Hepatocyte (in vitro differentiated cells): ENCODE data around the gene TET1.

Experiments used
- EZH2 ChIP-seq: fragments of 200-600 bp; sonication (generic); IDR thresholded peaks from 2 replicates; pipeline ENCODE4 v1.6.1; 2016; ENCODE audit warnings: antibody characterized with exemption, mild to moderate bottlenecking, borderline replicate concordance
- EZH2phosphoT487 ChIP-seq: fragments of 200-600 bp; sonication (generic); IDR thresholded peaks from one replicate; pipeline ENCODE4 v1.6.1; 2018; ENCODE audit warnings: antibody characterized with exemption, mild to moderate bottlenecking, low read depth, moderate library complexity; ENCODE audit not compliant: unreplicated experiment, severe bottlenecking
- TF ChIP-seq, protein P1 (sequence below): fragments of 200-600 bp; sonication (generic); IDR thresholded peaks from 2 replicates; pipeline ENCODE4 v1.5.1; 2016; ENCODE audit warnings: antibody characterized with exemption, mild to moderate bottlenecking; ENCODE audit not compliant: poor library complexity

DNA sequence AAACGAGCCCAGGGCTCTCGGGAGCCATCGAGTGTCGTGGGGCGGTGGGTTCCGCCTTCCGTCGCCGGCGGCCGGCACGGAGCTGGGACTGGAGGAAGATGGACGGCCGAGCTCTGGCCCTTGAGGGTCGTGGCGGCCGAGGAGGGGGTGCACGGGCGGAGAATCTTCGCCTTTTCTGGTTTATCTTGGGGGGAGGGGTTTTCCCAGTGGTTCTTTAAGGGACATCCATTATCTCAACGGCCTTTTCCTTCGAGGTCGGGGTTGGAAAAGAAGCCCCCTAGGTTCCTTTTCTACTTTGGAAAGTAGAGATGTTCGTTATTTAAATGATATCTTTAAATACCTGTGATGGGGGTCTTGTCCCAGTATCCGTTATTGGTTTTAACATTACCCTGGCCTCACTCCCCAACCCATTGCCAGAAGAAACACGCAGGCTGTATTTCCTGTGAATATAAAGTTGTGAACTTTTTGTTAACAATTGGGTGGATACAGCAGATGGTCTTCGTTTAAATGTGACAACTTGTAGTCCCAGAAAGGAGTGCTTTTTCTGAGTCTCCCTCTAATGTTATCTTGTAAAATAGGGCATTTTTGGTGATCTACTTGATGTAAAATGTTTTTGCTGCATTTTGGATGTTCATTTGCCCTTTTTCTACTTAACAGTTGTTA is 161.7 kb downstream of the TET1 start:
- TF ChIP-seq, protein P1, sequence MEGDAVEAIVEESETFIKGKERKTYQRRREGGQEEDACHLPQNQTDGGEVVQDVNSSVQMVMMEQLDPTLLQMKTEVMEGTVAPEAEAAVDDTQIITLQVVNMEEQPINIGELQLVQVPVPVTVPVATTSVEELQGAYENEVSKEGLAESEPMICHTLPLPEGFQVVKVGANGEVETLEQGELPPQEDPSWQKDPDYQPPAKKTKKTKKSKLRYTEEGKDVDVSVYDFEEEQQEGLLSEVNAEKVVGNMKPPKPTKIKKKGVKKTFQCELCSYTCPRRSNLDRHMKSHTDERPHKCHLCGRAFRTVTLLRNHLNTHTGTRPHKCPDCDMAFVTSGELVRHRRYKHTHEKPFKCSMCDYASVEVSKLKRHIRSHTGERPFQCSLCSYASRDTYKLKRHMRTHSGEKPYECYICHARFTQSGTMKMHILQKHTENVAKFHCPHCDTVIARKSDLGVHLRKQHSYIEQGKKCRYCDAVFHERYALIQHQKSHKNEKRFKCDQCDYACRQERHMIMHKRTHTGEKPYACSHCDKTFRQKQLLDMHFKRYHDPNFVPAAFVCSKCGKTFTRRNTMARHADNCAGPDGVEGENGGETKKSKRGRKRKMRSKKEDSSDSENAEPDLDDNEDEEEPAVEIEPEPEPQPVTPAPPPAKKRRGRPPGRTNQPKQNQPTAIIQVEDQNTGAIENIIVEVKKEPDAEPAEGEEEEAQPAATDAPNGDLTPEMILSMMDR, result no peak
- TF ChIP-seq EZH2 (no peak), EZH2phosphoT487 (no peak)
